A204.1 (cell line): ENCODE measurements around the gene RSPRY1.
"Not testable (repeated sequence)": the region's sequence is repeated elsewhere in the genome, so short reads cannot be mapped to it uniquely, and the experiment has no call there.

Experiments
- FAIRE-seq: peaks from 2 replicates; lab custom pipeline; 2012; peaks lifted over from hg19 to GRCh38; lab: Jason Lieb, UNC

RSPRY1 gene

GRCh38 chr16:57255686-57256415 is 69.7 kb downstream of the RSPRY1 start:
- FAIRE-seq, result no peak

- FAIRE-seq, result no peak
Observed at GRCh38 chr16:57256601-57257395, 70.7 kb downstream of the RSPRY1 start.

GRCh38 chr16:57257455-57258070 is 71.4 kb downstream of the RSPRY1 start:
- no peak for FAIRE-seq

GRCh38 chr16:57258226-57258909 is 72.2 kb downstream of the RSPRY1 start:
- no peak for FAIRE-seq

- FAIRE-seq, result no peak
Observed at GRCh38 chr16:57258910-57259475, 72.9 kb downstream of the RSPRY1 start.

- FAIRE-seq, result no peak
Observed at GRCh38 chr16:57260294-57260929, 74.3 kb downstream of the RSPRY1 start.

- no peak for FAIRE-seq
Observed at GRCh38 chr16:57261806-57262205, 75.7 kb downstream of the RSPRY1 start.

GRCh38 chr16:57262841-57263540 is 76.9 kb downstream of the RSPRY1 start:
- no peak for FAIRE-seq

- FAIRE-seq, result no peak
Observed at GRCh38 chr16:57263541-57264351, 77.6 kb downstream of the RSPRY1 start.

GRCh38 chr16:57264381-57264780 is 78.3 kb downstream of the RSPRY1 start:
- no peak for FAIRE-seq

GRCh38 chr16:57264950-57265371 is 78.8 kb downstream of the RSPRY1 start:
- no peak for FAIRE-seq

- no peak for FAIRE-seq
Observed at GRCh38 chr16:57265850-57266530, 79.9 kb downstream of the RSPRY1 start.

GRCh38 chr16:57266531-57267260 is 80.6 kb downstream of the RSPRY1 start:
- no peak for FAIRE-seq

GRCh38 chr16:57267343-57267742 is 81.2 kb downstream of the RSPRY1 start:
- FAIRE-seq, result not testable (repeated sequence)

- FAIRE-seq, result no peak
Observed at GRCh38 chr16:57268804-57269800, 83.0 kb downstream of the RSPRY1 start.

- no peak for FAIRE-seq
Observed at GRCh38 chr16:57270221-57271062, 84.3 kb downstream of the RSPRY1 start.

- FAIRE-seq, result no peak
Observed at GRCh38 chr16:57271063-57271345, 84.9 kb downstream of the RSPRY1 start.
